ENCODE measurements around the gene ARGLU1.

Gene ARGLU1

DNA sequence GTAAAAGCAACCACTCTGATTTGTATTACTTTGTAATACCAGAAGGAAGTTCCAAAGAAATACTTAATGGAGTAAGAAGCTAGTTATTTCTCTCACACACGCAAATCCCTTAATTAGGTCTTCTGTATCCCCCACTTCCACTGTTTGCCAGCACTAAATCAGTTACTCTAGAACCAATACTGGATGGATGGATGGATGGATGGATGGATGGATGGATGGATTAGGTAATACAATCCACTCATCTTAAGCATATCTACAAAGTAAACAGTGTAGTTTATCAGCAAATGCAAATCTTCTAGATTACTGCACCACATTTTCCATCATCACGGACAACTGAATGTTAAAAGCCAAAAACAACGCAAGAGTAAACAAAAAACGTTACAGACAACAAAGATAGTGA lies 27.3 kb downstream of the ARGLU1 start:
- no peak for DNase-seq

DNA sequence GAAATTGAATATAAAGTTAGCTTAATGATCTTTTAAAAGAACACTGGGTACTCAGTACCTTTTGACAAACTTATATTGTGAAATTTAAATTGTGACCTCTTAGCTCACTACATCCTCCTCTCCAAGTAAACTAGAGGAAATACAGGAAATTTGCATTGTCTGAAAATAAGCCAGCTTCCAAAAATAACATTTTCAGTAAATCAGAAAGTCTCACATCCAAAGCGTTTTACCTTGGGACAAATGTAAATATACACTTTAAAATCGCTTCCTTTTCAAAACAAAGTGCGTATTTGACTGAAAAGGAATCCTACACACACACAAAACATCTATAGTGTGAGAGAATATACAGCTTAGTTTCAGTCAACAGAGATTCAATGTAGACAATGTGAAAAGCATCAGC lies 30.4 kb downstream of the ARGLU1 start:
- no peak for DNase-seq

DNA sequence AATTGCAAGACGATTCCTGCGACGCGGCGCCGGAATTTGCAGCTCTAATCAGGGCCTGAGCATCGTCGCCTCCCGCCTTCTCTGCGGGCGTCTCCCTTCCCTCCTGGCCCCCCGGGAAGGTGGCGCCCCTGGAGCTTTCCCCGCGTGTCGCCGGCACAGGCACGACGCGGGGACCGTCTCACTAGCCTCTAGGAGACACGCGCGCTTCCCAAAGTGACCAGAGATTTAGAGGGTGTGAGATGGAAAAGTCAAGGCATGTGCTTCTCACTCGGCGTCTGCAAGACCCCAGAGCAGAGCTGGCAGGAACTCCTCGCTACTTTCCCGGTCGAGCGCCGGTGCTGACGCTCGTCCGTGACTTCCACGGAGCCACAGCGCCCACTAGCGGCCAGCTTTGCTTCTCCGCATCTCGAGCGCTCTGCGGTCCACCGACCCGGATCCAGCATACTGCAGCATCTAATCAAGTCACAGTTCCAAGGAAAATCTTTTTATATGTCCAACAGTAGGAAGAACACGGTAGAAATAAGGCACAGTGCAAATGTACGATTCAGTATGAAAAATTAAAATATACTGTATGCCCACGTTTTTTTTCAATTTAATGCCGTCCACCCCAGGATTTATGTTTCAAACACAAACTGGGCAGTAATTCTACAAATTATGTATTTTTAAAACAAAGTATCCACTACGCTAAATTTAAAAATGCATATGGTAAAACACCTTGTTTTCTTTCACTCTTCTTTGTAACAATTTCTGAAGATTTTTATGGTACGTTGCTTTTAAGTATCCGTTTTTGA lies 31.5 kb downstream of the ARGLU1 start:
- peak; percentile 93 for DNase-seq

- peak; percentile 91 for DNase-seq
Measured at GRCh38 chr13:106535552-106536243, 32.2 kb downstream of the ARGLU1 start, which contains the start of gene EFNB2. TSS of gene EFNB2 (minus strand) at chr13:106535662. CDS start at chr13:106534964, 698 bp downstream.

- peak; percentile 19 for DNase-seq
Measured at GRCh38 chr13:106534639-106535551, 33.0 kb downstream of the ARGLU1 start.

DNA sequence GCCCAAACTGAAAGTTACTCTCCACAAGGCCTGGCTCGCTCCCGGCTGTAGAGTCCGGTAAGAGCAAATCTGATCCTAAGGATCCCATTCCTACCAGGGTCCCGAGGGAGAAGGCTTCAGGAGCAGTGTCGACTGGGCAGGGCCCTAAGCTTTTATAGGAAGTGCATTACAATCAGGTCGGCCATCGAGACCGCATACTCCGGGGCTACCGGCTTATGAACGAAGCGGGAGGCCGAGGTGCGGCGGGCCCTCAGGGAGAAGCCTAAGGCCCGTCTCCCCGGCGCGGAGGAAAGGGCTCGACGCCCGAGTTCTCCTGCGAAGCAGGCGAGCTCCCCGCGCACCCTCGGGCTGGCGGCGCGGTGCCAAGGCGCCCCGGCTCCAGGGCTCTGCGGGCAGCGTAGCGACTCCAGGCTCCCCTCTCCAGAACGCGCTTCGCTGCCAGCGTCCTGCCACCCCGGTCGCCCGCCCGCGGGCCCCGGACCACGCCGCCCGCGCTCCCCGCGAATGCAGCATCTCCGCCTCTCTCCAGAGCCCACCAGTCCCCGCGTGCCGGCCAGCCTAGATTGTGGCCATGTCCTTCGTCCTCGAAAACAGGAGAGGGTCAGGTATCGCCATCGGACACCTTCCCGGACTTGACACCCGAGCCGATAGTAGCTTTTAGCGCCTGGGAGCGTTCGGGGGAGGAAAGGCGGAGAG lies 33.8 kb downstream of the ARGLU1 start:
- peak; percentile 26 for DNase-seq

GRCh38 chr13:106533101-106533942 lies 34.6 kb downstream of the ARGLU1 start:
- DNase-seq = peak; percentile 23

DNA sequence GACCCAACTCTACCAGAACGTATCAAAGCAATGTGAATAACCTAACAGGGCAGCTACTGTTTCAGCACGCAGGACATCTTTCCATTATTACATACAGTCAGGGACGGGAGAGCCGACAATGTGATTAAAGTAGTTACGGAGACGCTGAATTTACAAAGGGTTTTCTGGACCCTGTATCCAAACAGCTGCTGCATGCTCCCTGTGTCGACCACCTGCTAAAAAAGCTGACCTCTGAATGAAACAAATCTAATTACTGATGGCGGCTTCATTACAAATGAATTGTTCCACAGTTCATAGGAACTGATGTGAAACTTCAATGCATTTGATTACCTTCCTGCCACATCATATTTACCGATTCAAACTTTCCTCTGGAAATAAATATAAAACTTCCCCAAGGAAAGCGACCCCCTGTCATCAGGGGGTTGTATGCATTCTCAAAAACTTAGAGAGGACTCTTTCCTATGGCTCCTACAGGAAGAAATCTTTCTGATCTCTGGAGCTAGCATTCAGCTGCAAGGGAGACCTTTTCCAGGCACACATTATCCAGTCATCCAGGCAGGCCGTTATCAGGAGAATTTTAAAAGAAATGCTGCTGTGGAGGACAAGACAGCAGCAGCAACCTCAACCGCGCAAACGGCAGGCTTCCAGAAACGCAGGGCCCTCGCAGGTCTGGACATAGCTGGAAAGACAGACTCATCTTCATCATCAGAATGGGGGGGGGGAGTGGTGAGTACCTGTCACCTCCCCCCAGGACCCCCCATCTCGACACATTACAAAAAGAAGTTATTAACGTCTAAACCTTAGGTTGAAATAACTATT lies 35.6 kb downstream of the ARGLU1 start:
- no peak for DNase-seq

- DNase-seq = no peak
Measured at GRCh38 chr13:106530980-106531481, 36.9 kb downstream of the ARGLU1 start.

GRCh38 chr13:106530171-106530851 lies 37.6 kb downstream of the ARGLU1 start:
- no peak for DNase-seq

DNA sequence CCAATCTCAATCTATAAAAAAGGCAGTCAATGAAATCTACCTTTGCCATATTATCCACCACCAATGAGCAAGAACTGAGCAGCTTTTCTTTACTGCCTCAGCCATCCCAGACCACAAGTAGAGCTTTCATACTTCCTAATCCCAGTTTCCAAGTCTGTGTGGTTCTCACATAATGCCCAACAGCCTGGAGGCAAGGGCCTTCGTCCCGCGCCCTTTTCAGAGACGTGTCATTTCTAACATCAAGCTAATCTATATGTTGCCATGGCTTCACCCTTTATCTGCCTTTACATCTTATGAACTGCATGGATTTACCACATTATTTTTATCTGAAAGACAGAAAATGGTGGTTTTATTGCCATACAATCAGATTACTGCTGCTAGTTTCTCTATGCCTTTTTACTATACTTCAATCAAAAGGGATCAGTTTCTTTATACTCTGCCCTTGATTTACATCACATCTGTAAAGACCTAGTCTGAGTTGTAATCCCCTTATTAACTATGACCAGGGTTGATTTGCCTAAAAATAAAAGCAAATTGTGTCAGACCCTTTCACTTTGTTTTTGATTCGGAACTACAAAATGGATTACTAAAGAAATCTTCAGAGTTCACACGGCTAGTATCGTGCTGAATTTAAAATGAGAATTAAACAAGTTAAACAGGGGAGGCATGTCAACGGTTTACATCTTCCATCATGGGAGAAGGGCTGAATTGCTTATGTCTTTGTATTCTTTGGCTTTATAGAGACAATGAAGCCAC lies 38.3 kb downstream of the ARGLU1 start:
- DNase-seq = no peak

DNA sequence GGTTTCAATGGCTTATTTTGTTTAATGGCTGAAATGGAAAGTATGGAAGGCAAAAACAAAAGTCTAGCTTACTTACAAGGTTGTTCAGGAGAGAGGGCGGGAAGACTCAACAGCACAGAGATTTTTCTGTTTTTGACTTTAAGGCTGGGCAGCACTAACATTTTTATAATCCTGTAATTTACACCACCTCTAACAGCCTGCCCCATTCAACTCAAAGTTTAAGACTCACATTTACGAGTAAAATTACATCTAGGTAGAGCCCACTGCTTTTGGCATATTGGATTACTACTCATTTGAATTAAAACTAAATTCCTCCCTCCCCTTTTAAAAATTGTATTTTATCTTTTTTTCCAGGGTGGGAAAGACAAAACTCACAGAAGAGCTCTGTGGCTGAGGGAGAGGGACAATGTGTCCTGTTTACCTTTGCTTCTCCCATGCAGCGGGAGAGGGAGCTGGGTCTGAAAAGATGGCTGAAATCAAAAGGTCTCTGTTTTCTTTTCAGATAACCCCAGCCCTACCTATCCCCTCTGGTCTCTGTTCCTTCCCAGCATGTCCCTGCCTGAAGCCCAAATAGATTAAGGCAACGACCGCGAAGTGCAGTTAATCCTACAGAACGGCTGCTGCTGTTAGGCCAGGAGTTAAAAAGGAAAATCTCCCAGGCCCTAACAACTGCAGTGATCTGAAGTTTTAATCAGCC lies 39.1 kb downstream of the ARGLU1 start:
- no peak for DNase-seq

- no peak for DNase-seq
Measured at GRCh38 chr13:106527826-106528225, 40.1 kb downstream of the ARGLU1 start.

DNA sequence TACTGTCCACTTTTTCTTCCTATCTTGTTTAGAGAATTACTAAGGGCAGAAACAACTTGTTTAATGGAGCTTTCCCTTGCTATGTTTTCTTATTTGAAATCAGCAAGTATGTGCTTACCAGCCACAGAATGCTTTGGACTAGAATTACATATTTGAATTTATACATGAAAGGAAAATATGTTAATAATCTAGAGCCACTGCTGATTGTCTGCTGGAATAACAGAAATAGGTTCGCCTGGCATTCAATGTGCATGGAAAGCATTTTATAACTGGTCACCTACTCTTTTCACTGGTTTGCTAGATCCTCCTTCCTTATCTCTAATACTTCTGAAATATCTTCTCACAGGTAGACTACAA lies 40.5 kb downstream of the ARGLU1 start:
- DNase-seq = no peak

- DNase-seq = no peak
Measured at GRCh38 chr13:106526738-106527444, 41.0 kb downstream of the ARGLU1 start.

GRCh38 chr13:106525865-106526264 lies 42.1 kb downstream of the ARGLU1 start:
- no peak for DNase-seq

GRCh38 chr13:106524108-106524507 lies 43.8 kb downstream of the ARGLU1 start:
- DNase-seq = no peak

- DNase-seq = no peak
Measured at GRCh38 chr13:106523576-106523975, 44.4 kb downstream of the ARGLU1 start.
